Activated CD4-positive, alpha-beta memory T cell treated with anti-CD3 and anti-CD28 coated beads for 36 hours (primary cell): ENCODE measurements around the gene SS18. TPM values are rescaled to one million over a fixed set of nuclear protein-coding genes. Genes with fewer than 3 reads are reported as not detected.

Experiments used
- CTCF ChIA-PET: fragments of 350-600 bp; sonication (Branson Sonifier 250); formaldehyde crosslinking; loops from one replicate; lab custom pipeline; 2021; ENCODE audit warnings: antibody characterized with exemption, inconsistent platforms; lab: Charles Lee
- POLR2A ChIA-PET: fragments of 350-600 bp; sonication (Branson Sonifier 250); formaldehyde crosslinking; loops from one replicate; lab custom pipeline; 2021; ENCODE audit warnings: antibody characterized with exemption; lab: Charles Lee
- DNase-seq: peaks from one replicate; pipeline ENCODE4 v3.0.0-alpha.2; 2020
- H3K27ac Mint-ChIP-seq: one replicate; pipeline ENCODE4 v1.8.0; 2021; ENCODE audit warnings: mixed read lengths
- H3K27me3 Mint-ChIP-seq: one replicate; pipeline ENCODE4 v1.8.0; 2021; ENCODE audit warnings: mixed read lengths
- H3K36me3 Mint-ChIP-seq: one replicate; pipeline ENCODE4 v1.8.0; 2021; ENCODE audit warnings: mixed read lengths
- H3K4me1 Mint-ChIP-seq: one replicate; pipeline ENCODE4 v1.8.0; 2021; ENCODE audit warnings: low read depth, mixed read lengths
- H3K4me3 Mint-ChIP-seq: one replicate; pipeline ENCODE4 v1.8.0; 2021; ENCODE audit warnings: mild to moderate bottlenecking, mixed read lengths
- H3K9me3 Mint-ChIP-seq: one replicate; pipeline ENCODE4 v1.8.0; 2021; ENCODE audit warnings: mixed read lengths
- intact Hi-C: fragments of 100-400 bp; cut with micrococcal nuclease; formaldehyde crosslinking; loops from one replicate; pipeline ENCODE4 v1.15.1; 2023
- total RNA-seq, 2 experiments: library from RNA; stranded (reverse); gene quantifications; one replicate each; pipeline ENCODE4 v1.2.3, GENCODE V29; 2021

Gene SS18
- total RNA-seq, 2 experiments from 2014 or later, result 49.1 to 51.5 TPM

DNA sequence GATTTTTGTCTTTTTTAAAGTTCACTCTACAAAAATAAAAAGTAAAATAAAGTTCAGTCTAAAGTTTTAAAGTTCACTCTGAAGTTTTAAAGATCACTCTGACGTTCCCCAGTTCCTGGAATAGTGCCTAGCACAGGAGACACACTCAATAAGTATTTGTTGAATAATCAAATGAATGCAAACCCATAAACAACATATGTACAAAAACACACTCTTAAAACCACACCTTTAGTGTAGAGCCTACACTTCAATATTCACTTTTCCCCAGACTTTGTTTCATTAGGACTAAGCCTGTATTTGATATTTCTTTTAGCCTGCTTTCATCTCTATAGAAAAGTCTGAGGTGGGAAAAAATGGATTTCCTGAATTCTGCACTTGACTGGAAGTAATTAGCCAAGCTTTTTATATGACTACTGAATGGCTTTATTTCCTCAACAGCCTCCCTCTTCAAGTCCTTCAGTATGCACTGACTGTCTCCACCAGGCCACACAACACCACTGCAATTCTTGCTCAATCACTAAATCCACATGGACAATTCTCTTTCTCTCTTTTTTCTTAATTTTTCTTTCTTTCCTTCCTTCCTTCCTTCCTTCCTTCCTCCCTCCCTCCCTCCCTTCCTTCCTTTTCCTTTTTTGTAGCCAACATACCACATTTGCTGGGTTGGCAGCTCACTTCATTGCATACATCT lies 104.6 kb downstream of the SS18 start:
- Mint-ChIP-seq H3K27ac (no peak overlapping the region), H3K27me3 (peaks cover 2% of the 10 kb centered on the region), H3K4me3 (no peak overlapping the region), H3K36me3 (peaks cover 3% of the 10 kb centered on the region), H3K4me1 (no peaks in the 10 kb centered on the region), H3K9me3 (no peaks in the 10 kb centered on the region)
- DNase-seq, result no peak
- ChIA-PET POLR2A (no interaction called here), CTCF (no interaction called here)
- intact Hi-C loops, result no loop called here

DNA sequence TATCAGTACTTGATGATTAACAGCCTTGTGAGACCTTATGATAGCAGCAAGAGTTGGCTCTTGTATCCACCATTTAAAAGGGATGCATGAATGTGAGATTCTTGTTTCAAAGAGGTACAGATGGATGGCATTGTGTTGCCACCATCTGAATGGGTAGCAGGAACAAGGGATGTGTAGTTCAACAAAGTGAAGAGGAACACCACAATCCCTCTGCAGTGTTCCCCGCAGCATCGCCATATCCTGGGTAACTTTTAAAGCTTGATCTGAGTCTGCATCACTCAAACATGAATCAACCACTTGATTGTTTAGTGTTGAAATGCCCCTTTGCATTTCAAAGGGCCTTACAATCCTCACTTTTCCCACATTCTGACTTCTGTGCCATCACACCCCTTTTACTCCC lies 106.7 kb downstream of the SS18 start:
- DNase-seq, result no peak
- no peaks in the 10 kb centered on the region for H3K9me3 Mint-ChIP-seq
- ChIA-PET POLR2A (no interaction called here), CTCF (no interaction called here)
- peaks cover 3% of the 10 kb centered on the region for H3K36me3 Mint-ChIP-seq
- intact Hi-C loops, result no loop called here
- no peak overlapping the region for H3K4me3 Mint-ChIP-seq
- H3K4me1 Mint-ChIP-seq, result no peaks in the 10 kb centered on the region
- H3K27ac Mint-ChIP-seq, result no peak overlapping the region
- peaks cover 2% of the 10 kb centered on the region for H3K27me3 Mint-ChIP-seq

DNA sequence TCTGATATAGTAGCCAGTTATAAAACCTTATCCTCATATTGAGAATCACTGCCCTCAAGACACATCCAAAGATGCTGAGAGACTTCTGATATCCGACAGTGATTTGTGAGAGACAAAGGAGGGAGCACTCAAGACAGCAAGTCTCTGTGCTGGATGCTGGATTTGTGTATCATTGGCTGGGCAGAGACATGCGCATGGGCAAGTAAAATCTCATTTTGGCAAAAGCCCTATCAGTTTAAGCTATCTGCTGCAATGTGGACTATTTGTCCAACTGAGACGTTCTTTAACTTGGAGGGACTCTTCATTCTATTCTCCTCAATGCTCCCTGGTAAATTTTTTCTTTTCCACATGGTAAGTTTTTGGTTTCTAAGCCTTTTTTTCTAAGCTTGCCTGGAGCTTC lies 107.5 kb downstream of the SS18 start:
- POLR2A ChIA-PET, result no interaction called here
- intact Hi-C loops, result no loop called here
- Mint-ChIP-seq H3K27ac (no peak overlapping the region), H3K4me1 (no peaks in the 10 kb centered on the region), H3K9me3 (no peaks in the 10 kb centered on the region), H3K36me3 (peaks cover 3% of the 10 kb centered on the region), H3K4me3 (no peak overlapping the region), H3K27me3 (peaks cover 2% of the 10 kb centered on the region)
- no peak for DNase-seq
- CTCF ChIA-PET, result interaction anchor here (1.5 kb wide), 1 partner anchor 401 kb away, joined by 3 read pairs; no protein-coding TSS in a partner anchor

DNA sequence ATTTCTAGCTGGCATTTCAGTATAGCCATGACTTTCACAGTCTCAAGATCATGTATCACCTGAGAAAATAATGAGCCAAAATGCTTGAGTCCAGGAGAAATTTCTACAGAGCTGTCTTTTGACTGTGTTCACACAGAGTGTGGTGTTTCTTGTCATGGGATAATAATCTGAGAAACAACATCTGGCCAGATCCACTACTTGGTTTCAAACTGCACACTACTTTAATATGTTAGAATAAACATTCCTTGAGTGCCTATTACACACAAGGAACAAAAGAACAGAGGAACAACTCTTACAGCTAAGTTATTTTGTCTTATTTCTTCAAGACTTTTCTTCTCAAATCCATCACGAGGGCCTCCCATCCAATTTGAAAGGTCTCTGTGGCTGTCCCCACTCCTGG lies 108.3 kb downstream of the SS18 start:
- CTCF ChIA-PET, result interaction anchor here (1.5 kb wide), 1 partner anchor 402 kb away, joined by 3 read pairs; no protein-coding TSS in a partner anchor
- no peak overlapping the region for H3K4me3 Mint-ChIP-seq

DNA sequence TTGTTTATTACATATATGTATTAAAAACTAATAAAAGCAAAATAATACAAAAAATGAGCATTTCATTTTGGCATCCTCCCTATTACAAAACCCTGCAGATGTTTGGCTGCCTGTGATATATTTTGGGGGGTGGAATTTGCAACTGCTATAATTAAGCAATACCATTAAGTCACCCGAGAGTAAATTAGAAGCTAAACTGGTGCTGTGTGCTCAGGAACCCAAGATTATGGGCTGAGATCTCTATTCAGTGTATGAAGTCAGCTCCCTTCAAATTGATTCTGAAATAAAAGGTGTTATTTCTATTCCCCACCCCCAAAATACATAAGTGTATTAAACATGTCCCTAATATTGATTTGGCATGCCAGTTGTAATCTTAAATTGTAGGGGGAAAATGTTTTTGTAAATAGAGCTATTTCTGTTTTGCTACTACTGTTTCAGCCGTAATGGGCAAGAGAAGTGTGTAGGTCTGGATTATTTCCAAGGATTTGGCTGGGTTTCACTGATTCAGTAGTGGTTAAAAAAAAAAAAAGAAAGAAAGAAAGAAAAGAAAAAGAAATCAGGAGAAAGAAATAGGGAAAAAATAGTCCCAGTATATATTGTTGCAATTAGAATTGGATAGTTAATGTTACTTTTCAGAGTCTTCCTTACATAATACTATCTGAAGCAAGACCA lies 110.9 kb downstream of the SS18 start:
- ChIA-PET CTCF (no interaction called here), POLR2A (no interaction called here)
- Mint-ChIP-seq H3K4me3 (no peak overlapping the region), H3K4me1 (no peaks in the 10 kb centered on the region), H3K27me3 (no peaks in the 10 kb centered on the region), H3K27ac (no peak overlapping the region), H3K36me3 (peaks cover 3% of the 10 kb centered on the region), H3K9me3 (no peaks in the 10 kb centered on the region)
- intact Hi-C loops, result no loop called here
- no peak for DNase-seq

More for the DNA sequence above, 108.3 kb downstream of the SS18 start:
- Mint-ChIP-seq H3K9me3 (no peaks in the 10 kb centered on the region), H3K36me3 (peaks cover 3% of the 10 kb centered on the region), H3K4me1 (no peaks in the 10 kb centered on the region), H3K27ac (no peak overlapping the region), H3K27me3 (peaks cover 2% of the 10 kb centered on the region)
- POLR2A ChIA-PET, result no interaction called here
- intact Hi-C loops, result no loop called here
- no peak for DNase-seq

DNA sequence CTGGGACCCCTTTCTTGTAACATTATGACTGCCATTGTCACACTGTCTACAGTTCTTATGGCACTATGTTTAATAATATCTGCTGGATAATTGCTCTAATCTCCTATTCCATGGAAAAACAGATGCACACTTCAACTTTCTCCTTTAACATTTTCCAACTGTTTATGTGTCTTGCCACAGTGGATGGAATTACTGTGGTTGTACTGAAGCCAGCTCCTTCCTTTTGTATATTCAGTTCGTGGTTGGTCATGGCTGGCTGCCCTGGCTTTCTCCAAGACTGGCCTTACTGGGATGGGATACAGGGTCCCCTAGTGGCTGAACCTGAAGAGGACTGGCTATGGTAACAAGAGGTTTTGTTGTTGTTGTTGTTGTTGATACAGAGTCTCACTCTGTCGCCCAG lies 113.9 kb downstream of the SS18 start:
- H3K4me3 Mint-ChIP-seq, result no peak overlapping the region
- H3K4me1 Mint-ChIP-seq, result no peaks in the 10 kb centered on the region
- H3K9me3 Mint-ChIP-seq, result no peaks in the 10 kb centered on the region
- ChIA-PET CTCF (no interaction called here), POLR2A (no interaction called here)
- no peak overlapping the region for H3K27ac Mint-ChIP-seq
- DNase-seq, result no peak
- no peaks in the 10 kb centered on the region for H3K36me3 Mint-ChIP-seq
- H3K27me3 Mint-ChIP-seq, result peaks cover 2% of the 10 kb centered on the region
- intact Hi-C loops, result no loop called here

DNA sequence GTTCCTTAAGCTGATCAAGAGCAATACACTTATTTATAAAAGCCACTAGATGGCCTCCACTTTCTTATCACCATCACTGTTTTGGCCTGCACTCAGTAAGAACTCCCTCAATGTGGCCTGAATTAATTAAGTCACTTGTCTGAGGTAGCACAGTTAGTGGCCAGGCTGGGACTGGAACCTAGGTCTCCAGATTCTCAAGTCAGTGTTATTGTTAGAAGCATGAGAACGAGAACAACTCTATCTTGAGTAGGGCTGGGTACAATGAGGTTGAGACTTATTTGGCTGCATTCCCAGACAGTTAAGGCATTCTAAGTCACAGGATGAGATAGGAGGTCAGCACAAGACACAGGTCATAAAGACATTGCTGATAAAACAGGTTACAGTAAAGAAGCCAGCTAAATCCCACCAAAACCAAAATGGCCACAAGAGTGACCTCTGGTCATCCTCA lies 115.8 kb downstream of the SS18 start:
- intact Hi-C loops, result no loop called here
- ChIA-PET POLR2A (no interaction called here), CTCF (no interaction called here)
- H3K9me3 Mint-ChIP-seq, result no peaks in the 10 kb centered on the region
- H3K27ac Mint-ChIP-seq, result no peak overlapping the region
- H3K36me3 Mint-ChIP-seq, result no peaks in the 10 kb centered on the region
- no peak overlapping the region for H3K4me3 Mint-ChIP-seq
- H3K27me3 Mint-ChIP-seq, result peaks cover 2% of the 10 kb centered on the region
- DNase-seq, result no peak
- no peaks in the 10 kb centered on the region for H3K4me1 Mint-ChIP-seq

Other genes with a start within 250 kb of the SS18 start
- 1 to 10 TPM; 1.3 to 1.7 TPM for gene PSMA8, start 43.3 kb upstream of the SS18 start, total RNA-seq
- gene TAF4B, start 135.8 kb upstream of the SS18 start, total RNA-seq, result 10 to 100 TPM; 12.5 to 12.7 TPM